Cardiac muscle cell (in vitro differentiated cells and primary cell): ENCODE measurements around the gene SH3BP4. TPM values are rescaled to one million over a fixed set of nuclear protein-coding genes. Genes with fewer than 3 reads are reported as not detected.
"Not testable (repeated sequence)": the region's sequence is repeated elsewhere in the genome, so short reads cannot be mapped to it uniquely, and the experiment has no call there.

Source experiments
- DNase-seq, 2 donors: peaks; one replicate each; pipeline versions ENCODE4 v3.0.0 to v3.0.0-alpha.2; 2010 to 2017; ENCODE audit warnings: low read depth in 1 of 2, low spot score in 1 of 2
- H3K27ac ChIP-seq: fragments of 200-600 bp; sonication (generic); 2 replicates; pipeline ENCODE4 v1.5.1; 2016
- H3K27me3 ChIP-seq: fragments of 200-600 bp; sonication (generic); 2 replicates; pipeline ENCODE4 v1.6.0; 2016; ENCODE audit warnings: control low read depth
- H3K36me3 ChIP-seq: fragments of 200-600 bp; sonication (generic); 2 replicates; pipeline ENCODE4 v1.5.1; 2016; ENCODE audit warnings: control low read depth
- H3K4me1 ChIP-seq: fragments of 200-600 bp; sonication (generic); 2 replicates; pipeline ENCODE4 v1.8.1; 2017; ENCODE audit warnings: low read depth, mild to moderate bottlenecking, mixed run types
- H3K4me3 ChIP-seq: fragments of 200-600 bp; sonication (generic); 2 replicates; pipeline ENCODE4 v1.5.1; 2016; ENCODE audit warnings: mild to moderate bottlenecking
- H3K9me3 ChIP-seq: fragments of 200-600 bp; sonication (generic); 2 replicates; pipeline ENCODE4 v1.5.1; 2017; ENCODE audit warnings: low read depth, mild to moderate bottlenecking, control low read depth
- CTCF ChIP-seq: IDR thresholded peaks from 2 replicates; pipeline ENCODE4 v1.5.1; 2012; ENCODE audit warnings: low read depth, mild to moderate bottlenecking, low read length
- polyA plus RNA-seq: library from polyadenylated mRNA; unstranded; fragments of >200 nt; fragmentation: Nextera tagmentation; extraction: Ambion mirVana; gene quantifications from 2 replicates; pipeline ENCODE4 v1.2.1, GENCODE V29; 2016
- total RNA-seq: library from RNA; depleted of rRNA; stranded (reverse); fragments of >200 nt; gene quantifications from 2 replicates; pipeline ENCODE4 v1.2.3, GENCODE V29; 2016

Gene SH3BP4
- total and polyA plus RNA-seq, 2 experiments from 2014 or later, result 35.8 to 71.3 TPM

GRCh38 chr2:235053651-235054050, 101.8 kb downstream of the SH3BP4 start:
- no peak overlapping the region for H3K4me3 ChIP-seq
- H3K36me3 ChIP-seq, result peaks cover 19% of the 10 kb centered on the region
- peak overlapping the region; percentile 67 for H3K27ac ChIP-seq
- no peak for DNase-seq
- H3K9me3 ChIP-seq, result no peaks in the 10 kb centered on the region
- no peak for TF ChIP-seq CTCF
- no peaks in the 10 kb centered on the region for H3K27me3 ChIP-seq
- H3K4me1 ChIP-seq, result peaks cover 8% of the 10 kb centered on the region

- no peak for DNase-seq
- Histone ChIP-seq H3K4me1 (peaks cover 8% of the 10 kb centered on the region), H3K4me3 (no peak overlapping the region), H3K27ac (peak overlapping the region; percentile 67), H3K27me3 (no peaks in the 10 kb centered on the region), H3K9me3 (no peaks in the 10 kb centered on the region), H3K36me3 (peaks cover 19% of the 10 kb centered on the region)
- no peak for TF ChIP-seq CTCF
These were observed 102.7 kb downstream of the SH3BP4 start for GRCh38 chr2:235054475-235054874.

- no peaks in the 10 kb centered on the region for H3K27me3 ChIP-seq
- peaks cover 19% of the 10 kb centered on the region for H3K36me3 ChIP-seq
- DNase-seq, result no peak
- peaks cover 8% of the 10 kb centered on the region for H3K4me1 ChIP-seq
- no peak for TF ChIP-seq CTCF
- no peak overlapping the region for H3K4me3 ChIP-seq
- H3K27ac ChIP-seq, result peak overlapping the region; percentile 67
- no peaks in the 10 kb centered on the region for H3K9me3 ChIP-seq
These were observed 103.1 kb downstream of the SH3BP4 start for GRCh38 chr2:235054919-235055318.

- H3K27ac ChIP-seq, result peak overlapping the region; percentile 73
- no peaks in the 10 kb centered on the region for H3K27me3 ChIP-seq
- H3K4me1 ChIP-seq, result peaks cover 3% of the 10 kb centered on the region
- H3K36me3 ChIP-seq, result peaks cover 19% of the 10 kb centered on the region
- no peak overlapping the region for H3K4me3 ChIP-seq
- peak; percentile 66 for TF ChIP-seq CTCF
- peak; percentile 52 to 70 for DNase-seq
- H3K9me3 ChIP-seq, result no peaks in the 10 kb centered on the region
These were observed 104.2 kb downstream of the SH3BP4 start for GRCh38 chr2:235055891-235056516.

- no peak overlapping the region for H3K4me3 ChIP-seq
- DNase-seq, result no peak
- TF ChIP-seq CTCF, result no peak
- H3K27ac ChIP-seq, result peak overlapping the region; percentile 73
- H3K4me1 ChIP-seq, result peaks cover 3% of the 10 kb centered on the region
- H3K9me3 ChIP-seq, result no peaks in the 10 kb centered on the region
- peaks cover 19% of the 10 kb centered on the region for H3K36me3 ChIP-seq
- H3K27me3 ChIP-seq, result no peaks in the 10 kb centered on the region
These were observed 105.0 kb downstream of the SH3BP4 start for GRCh38 chr2:235056768-235057167.

GRCh38 chr2:235057616-235058015, 105.8 kb downstream of the SH3BP4 start:
- not testable (repeated sequence) for H3K27ac ChIP-seq, H3K4me3 ChIP-seq, H3K9me3 ChIP-seq, DNase-seq, H3K4me1 ChIP-seq, H3K27me3 ChIP-seq
- H3K36me3 ChIP-seq, result peaks cover 19% of the 10 kb centered on the region
